ENCODE data around the gene TMEM59L. TPM values are rescaled to one million over a fixed set of nuclear protein-coding genes. Genes with fewer than 3 reads are reported as not detected.
A peak's percentile ranks its signal among the peaks of the same experiment; 100 is the strongest.

The TMEM59L gene
- total and polyA plus RNA-seq, 9 of the 15 experiments (the other 6 are each of a cell fraction or from before 2014, with no cell fraction given): 0.37 TPM; not detected in 8

- TF ChIP-seq ELK1 (CRISPR knock-in tag; IDR thresholded peaks at IDR 0.05) (no peak), CTCF (IDR thresholded peaks at IDR 0.05 in 2 of 3, conservative IDR thresholded peaks at IDR 0.05 in 1 of 3; ENCODE audit: insufficient read depth in 2 of 3, low read depth in 1 of 3, low read length in 3 of 3) (peak; percentile 48 to 59 (median 49); a peak in 5 of 6 replicates), ZBTB7A (IDR thresholded peaks at IDR 0.05; ENCODE audit: borderline replicate concordance, control insufficient read depth, low read depth, low read length) (peak; percentile 50; the same call in 1 of the 2 replicates)
- DNase-seq (ENCODE audit: extremely low read depth in 1 of 4, low spot score in 3 of 4) (peak; percentile 49 to 67 (median 58)), ATAC-seq (peak; percentile 93), FAIRE-seq (peak; percentile 72)
- no TSS peak for BruUV-seq (replicated peaks)
- H3K4me1 ChIP-seq (replicated peaks in 1 of 2; ENCODE audit: control insufficient read depth in 2 of 2, insufficient read depth in 2 of 2, low read length in 2 of 2): peaks cover 0 to 53% of the 10 kb centered on the region in 2 experiments; a peak in 2 of 5 replicates
- H3K9me3 ChIP-seq (replicated peaks; ENCODE audit: control insufficient read depth, insufficient read depth, low read depth, low read length): no peaks in the 10 kb centered on the region
- ChIA-PET CTCF (ENCODE audit: low intra/inter-chr PET ratio) (no interaction called here), POLR2A (interaction anchor here (0.7 to 1.5 kb wide), 2 partner anchors 11 to 158 kb away, joined by 3 to 4 read pairs; no protein-coding TSS in a partner anchor)
- in situ Hi-C loops (cut with MboI): no loop called here
- intact Hi-C loops (cut with micrococcal nuclease): no loop called here
- no peak overlapping the region for H3K27ac ChIP-seq (ENCODE audit: extremely low read depth, low read depth, low read length)
- H3K9ac ChIP-seq (ENCODE audit: insufficient read depth in 1 of 2, low read depth in 2 of 2, low read length in 2 of 2): no peak overlapping the region
- no peak overlapping the region for H3K4me2 ChIP-seq (ENCODE audit: insufficient read depth, low read length)
- H3K4me3 ChIP-seq: no peak overlapping the region
- no peaks in the 10 kb centered on the region for H3K36me3 ChIP-seq (ENCODE audit: control insufficient read depth, insufficient read depth, low read length)
- no peaks in the 10 kb centered on the region for H3K79me2 ChIP-seq (ENCODE audit: control insufficient read depth, insufficient read depth, low read length)
- no peak overlapping the region for H2AFZ ChIP-seq (ENCODE audit: low read depth, low read length)
- H3K9me1 ChIP-seq (ENCODE audit: control insufficient read depth, insufficient read depth, low read length): no peaks in the 10 kb centered on the region
- H4K20me1 ChIP-seq (replicated peaks; ENCODE audit: control insufficient read depth, insufficient read depth, low read length): peaks cover 11% of the 10 kb centered on the region
- H3K27me3 ChIP-seq (ENCODE audit: control insufficient read depth in 2 of 2, insufficient read depth in 2 of 2, low read length in 2 of 2): peaks cover 19 to 36% of the 10 kb centered on the region in 2 experiments
- WGBS (ENCODE audit: insufficient coverage, low coverage, missing lambda C conversion rate): 12% methylated on average over 13 of the region's 32 CpGs
Observed at GRCh38 chr19:18603255-18603957, 9.3 kb upstream of the TMEM59L start.
